GM18873 (cell line): ENCODE data around the gene RAB6B.

ENCODE experiments used
- ATAC-seq: cut with Tn5 transposase; IDR thresholded peaks from one replicate; pipeline ENCODE4 v1.9.1; 2021; ENCODE audit warnings: mild to moderate bottlenecking, moderate library complexity, moderate number of reproducible peaks; ENCODE audit not compliant: unreplicated experiment, low FRiP score

RAB6B gene

DNA sequence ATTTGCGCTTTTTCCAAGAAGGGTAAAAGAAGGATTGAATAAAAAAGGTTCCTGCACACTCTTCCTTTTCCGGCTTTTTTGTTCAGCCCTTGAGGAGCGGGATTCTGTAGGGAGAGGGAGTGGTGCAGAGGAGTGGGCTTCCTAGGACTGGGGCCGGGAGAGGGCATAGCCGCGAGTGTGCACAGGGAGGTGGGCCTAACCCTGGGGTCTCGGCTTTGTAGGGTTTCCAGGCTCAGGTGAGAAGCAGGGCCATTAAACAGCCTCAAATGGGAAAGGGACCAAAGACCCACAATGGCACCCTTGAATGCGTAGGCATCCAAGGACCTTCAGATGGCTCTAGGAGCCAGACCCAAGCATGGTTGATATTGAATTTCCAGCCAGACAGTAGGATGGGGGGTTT is 35.4 kb upstream of the RAB6B start:
- no peak for ATAC-seq

DNA sequence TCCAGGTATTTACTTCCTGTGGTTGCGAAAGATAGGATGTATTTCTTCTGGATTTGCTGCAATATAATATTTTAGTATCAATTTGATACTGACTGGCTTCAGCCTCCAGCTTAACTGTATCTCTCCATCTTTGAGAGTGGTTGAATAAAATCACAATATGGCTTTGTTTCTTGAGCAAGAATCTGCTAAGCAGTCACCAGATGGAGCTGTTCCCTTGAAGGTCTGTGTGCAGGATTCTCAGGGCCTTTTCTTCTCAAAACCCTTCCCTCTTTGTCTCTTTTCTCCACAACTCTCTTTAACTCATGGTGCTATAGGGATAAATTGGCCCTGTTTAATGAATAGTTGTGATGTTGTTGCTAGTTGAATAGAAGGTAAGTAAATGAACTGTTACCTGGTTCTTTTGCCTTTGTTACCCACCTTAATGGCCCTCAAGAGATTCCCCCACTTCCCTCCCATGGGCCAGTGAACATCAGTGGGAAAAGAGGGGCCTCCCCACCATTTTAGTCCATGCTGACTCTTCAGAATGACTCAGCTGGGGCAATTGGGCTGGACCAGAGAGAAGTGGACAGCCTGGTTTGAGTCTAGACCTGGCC is 34.8 kb upstream of the RAB6B start:
- ATAC-seq, result no peak

DNA sequence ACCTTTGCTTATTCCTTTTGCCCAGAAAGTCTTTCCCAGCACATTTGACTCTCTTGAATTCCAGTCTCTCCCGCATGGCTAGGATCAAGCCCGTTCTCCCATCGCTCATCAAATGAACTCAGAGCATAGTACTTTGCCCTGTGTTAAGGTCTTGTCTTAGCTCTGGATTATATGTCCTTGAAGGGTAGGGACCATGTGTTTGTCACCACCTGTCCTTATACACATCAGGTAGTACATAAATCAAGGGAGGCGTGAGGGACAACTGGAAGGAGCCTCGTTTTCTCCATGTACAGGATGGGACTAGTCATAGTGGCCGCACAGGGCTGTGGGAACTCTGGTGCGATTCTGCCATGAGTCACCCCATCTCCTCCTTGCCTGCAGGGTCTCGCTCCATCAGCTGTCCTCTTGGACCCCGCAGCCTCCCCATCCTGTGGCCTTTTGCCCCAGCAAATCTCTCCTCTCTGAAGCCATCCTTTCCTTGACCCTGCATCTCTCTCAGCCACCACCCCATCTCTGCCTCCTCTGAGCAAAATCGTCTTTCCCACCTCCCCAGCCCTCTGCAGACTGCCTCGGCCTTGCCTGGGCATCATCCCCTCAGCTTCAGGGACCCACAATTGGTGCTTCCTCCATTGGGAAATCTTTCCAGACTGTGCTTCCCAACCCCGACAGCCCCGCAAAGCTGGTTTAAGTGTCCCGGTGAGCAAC is 33.4 kb upstream of the RAB6B start:
- no peak for ATAC-seq

DNA sequence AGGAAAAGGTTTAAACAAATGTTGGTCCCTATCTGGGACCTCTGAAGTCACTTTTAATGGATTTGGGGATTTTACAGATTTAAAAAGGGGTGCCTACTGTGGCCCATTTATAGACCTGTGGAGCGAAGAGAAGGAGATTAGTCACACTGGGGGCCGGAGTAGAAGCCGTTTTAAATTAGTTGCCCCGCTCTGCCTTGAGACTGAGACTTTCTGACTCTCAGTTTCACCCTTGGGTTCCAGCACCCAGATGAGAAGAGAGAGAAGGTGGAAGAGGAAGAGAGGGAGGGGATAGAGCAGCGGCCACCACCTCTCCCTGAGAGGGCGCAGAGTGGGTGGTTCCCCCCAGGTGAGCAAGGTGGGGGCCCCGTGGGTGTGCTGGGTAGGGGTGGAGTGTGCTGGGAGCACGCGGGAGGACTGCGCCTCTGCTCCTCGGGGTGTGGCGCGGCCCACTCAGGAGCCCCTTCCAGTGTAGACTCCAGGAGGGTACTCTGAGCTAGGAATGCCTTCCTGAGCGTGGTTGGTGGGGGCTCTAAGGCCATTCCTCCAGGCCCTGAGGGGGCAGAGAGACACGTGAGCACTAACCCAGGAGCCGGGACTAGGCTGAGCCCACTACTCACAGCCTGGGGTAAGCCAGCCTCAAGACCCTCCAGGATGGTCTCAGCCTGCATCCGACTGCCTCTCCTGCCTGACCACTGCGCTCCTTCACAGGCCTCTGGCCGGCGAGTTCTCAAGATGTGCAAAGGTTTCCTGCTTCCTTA is 32.6 kb upstream of the RAB6B start:
- no peak for ATAC-seq

DNA sequence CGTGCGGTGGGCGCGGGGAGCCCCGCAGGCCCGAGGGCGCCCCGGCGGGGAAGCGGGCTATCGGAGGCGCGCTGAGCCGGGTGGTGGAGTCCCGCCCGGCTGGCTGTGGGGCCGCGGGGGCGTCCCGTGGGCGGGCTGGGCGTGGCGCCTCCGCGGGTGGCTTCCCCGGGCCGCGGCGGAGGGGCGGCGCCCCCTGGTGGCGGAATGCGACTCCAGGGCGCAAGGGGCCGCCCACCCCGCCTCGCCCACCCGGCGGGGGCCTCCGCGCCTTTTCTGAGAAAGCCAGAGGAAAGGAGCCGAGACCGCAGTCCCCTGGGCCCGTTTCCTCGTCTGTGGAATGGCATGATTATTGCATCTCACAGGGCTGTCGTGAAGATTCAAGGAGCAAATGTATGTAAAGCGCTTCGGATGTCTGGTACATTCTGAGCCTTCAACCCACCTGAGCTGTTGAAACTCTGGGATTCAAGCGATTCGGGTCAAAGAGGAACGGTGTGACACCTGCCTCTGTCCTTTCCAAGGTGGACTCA is 31.9 kb upstream of the RAB6B start:
- no peak for ATAC-seq

DNA sequence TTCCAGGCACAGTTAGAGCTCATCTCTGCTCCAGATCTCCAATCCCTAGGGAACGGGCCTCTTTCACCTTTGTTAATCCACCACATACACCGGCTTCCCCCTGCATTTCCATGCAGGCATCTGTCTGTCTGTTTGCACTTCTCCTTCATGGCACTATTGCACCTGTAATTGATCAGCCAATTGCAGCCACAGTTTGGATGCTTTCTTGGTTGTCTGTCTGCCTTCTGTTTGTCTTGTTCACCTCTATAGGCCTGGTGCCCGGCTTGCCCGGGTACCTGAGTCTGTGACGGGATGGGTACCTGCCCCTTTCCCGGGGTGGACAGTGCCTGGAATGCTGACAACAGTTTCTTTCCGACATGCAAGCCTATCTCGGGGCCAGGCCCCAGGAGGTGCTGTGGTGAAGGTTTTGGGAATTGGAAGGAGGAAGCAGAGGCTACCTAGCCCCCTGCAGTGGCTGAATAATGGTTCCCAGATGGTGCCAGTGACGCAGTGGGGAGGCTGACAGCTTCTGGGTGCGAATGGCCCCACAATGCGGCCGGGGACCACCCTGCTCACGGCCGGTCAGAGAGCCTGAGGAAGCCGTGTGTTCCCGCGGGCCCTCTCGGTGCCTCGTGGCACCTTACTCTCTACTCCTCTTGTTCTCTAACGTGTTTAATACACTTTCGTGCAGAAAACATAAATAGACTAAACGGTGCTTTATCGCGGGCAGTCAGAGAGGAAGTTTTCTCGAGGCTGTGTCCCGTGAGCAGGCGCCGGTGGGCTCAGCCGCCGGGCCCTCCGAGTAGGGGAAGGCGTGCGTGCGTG is 31.3 kb upstream of the RAB6B start:
- no peak for ATAC-seq

DNA sequence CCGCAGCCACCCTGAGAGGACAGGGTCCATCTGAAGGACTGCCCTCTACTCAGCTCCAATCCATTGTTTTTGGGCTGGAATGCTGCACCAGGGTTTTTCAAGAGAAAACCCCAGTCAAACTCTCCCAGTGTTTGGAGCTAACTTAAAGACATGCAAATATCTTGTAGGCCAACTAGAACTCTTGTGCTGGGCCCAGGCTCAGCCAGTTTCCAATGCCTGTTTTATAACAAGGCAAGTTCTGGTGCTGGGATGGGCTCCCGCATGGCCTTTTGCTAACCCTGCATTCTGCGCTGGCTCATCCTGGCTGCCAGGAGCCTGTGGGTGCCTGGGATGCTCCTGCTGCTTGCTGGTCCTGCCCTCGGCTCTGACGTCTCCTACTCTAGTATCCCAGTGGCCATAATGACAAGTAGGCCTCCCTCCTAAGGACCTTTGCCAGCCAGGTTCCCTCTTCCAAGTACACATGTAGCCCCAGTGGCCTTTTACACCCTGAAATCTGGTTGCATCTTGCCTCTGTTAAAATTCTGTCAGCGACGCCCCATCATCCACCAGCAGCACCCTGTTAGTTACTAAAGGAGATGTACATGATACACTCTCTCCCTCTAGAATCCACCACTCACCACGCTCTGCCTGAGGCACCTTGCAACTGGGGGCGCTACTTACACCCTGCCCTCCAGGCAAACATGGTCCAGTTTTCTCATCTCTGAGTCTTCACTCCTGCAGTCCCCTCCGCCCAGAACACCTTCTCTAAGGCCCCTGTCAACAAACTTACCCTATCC is 30.5 kb upstream of the RAB6B start:
- no peak for ATAC-seq

DNA sequence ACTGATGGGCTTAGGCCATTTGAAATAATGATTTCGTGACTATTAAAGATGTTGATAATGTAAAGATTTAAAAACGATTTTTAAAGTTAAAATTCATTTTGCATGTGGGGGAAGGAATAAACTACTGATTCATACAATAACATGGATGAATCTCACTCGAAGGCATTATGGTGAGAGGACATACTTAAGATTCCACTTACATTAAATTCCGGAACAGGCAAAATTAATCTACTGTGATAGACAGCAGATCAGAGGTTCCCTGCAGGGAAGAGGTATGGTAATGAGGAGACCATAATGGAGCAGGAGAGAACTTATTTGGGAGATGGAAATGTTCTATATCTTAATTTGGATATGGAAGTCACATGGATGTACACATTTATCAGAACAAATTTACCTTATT is 28.4 kb upstream of the RAB6B start:
- ATAC-seq, result no peak

DNA sequence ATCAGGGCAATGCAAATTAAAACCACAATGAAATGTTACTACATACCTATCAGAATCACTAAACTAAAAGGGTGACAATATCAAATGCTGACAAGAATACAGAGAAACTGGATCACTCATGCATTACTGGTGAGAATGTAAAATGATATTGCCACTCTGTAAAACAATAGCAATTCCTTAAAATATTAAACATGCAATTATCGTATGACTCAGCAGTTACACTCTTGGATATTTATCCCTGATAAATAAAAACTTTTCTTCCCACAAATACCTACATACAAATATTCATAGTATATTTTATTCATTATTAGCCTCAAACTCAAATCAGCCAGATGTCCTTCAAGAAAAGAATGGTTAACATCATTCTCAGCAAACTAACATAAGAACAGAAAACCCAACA is 25.9 kb upstream of the RAB6B start:
- ATAC-seq, result no peak

DNA sequence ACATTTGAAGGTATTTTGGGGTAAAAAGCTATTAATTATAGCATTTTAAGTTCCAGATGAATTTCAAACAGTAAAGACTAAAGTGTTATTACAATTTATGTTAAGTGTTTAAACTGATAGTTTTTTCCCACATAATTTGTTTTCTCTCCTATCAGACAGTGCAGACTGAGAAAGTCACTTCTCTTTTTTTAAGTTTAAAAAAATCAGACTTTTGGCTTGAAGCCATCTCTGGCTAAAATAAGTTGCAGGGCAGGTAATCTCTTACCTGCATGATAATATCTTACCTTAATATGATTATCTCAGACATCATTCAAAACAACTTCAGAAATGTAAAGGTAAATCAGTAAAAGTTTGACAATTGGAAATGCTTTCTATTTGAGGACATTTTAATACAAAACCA is 21.5 kb upstream of the RAB6B start:
- no peak for ATAC-seq

DNA sequence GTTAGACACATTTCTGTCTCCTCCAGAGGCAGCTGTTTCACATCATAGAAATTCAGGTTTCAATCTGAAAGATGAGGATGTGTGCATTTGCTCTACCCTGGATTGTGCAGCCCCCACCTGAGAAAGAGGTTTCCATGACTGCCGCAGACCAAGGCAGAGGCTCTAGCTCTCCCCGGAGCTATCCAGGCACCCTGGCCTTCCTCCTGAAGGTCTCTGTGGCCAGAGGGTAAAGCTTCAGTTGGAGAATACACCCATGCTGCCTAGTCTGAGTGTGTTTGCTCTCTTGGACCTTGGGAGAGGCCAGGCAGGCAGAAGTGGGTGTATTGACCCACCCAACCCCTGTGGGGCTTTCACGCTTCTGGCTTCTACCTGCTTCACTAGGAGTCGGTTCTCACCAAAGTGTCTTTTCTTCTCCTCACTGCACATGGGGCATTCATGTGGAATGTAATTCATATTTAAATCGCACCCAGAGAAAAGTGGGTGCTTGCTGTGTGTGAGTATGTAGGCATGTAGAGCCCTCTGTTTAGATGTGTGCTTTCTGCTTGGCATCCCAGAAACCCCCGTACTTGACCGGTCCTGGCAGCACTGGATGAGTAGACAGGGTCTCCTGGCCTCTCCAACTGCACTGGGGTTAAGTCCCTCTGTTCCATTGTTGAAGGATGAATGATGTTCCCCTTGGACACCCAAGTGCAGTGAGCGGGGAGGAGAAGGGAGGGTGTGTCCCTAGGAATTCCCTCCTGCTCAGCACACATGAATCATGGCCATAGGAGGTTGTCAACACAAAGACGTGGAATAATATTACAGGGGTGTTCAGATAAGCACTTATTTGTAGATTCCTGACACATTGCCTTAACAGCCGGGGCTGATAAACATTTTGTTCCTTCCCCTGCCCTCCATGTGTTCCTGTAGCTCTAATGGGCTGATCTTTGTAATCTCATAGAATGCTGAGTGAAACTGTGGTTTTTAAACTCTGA is 20.3 kb upstream of the RAB6B start:
- ATAC-seq, result no peak

DNA sequence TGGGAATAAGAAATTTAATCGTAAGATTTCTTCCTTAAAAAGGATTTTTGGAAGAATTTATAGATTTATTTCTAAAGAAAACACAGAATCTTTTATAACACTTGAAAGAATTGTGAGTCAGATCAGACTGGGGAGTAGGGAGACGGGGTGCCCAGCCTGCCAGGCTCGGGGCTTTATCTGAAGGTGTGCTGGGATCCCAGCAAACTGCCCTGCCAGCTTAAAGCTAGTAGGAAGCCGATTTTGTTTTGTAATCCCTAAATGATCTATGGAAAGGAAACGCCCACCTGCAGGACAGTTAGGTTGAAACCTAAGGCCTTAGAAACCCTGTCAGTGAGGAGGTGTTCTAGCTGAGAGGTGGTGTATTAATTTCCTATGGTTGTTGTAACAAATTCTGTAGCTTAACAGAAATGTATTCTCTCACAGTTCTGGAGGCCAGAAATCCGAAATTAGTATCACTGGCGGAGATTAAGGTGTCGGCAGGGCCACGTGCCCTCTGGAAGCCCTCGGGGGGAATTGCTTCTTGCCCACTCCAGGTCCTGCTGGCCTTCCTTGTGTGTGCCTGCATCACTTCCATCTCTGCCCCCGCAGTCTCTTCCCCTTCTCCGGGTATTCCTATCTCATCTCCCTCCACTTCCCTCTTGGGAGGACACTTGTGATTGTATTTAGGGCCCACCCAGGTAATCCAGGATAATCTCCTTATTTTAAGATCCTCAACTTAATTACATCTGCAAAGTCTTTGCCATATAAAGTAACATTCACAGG is 19.3 kb upstream of the RAB6B start:
- no peak for ATAC-seq

DNA sequence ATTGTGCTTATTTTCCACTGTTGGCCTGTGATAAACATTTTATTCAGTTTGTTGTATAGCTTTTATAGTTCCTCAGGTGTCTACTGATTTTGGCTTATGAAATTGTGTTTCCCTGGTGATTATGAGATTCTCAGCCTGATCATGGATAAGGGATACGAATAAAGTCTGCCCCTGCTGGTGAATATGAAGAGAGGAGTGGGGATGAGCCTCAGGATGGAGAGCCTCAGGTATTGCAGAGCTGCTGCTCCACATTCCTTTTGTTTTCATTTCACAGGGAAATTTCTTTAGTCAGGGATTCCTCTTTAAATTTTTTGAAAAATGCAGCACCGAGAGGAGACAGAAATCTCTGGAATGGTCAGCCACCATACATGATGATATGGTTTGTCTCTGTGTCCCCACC is 14.7 kb upstream of the RAB6B start:
- ATAC-seq, result no peak

DNA sequence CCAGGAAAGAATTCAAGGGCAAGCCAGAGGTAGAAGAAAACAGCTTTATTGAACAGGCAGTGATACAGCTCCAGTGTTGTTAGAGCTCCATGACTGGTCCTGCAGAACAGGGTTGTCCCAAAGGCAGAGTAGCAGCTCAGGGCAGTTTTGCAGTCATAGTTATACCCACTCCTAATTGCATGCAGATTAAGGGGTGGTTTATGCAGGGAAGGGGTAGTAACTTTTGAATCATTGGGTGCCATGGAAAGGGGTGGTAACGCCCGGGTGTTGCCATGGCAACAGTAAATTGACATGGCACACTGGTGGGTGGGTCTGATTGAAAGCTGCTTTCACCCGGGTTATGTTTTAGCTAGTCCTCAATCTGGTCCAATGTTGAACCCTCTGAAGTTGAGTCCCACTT is 9.7 kb upstream of the RAB6B start:
- ATAC-seq, result no peak

DNA sequence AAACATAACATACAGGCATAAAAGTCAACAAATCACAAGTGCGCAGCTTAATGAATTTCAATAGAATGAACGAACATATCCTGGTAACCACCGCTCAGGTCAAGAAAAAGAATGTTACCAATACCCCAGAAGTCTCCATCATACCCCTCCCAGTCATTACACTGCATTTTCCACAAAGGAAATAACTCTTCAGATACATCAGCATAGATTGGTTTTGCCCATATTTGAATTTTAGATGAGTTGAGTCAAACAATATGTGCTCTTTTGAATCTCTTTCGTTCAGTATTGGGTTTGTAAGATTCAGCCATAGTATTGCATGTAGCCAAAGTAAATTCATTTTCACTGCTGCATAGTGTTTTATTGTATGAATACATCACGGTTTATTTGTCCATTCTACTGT is 6.2 kb upstream of the RAB6B start:
- no peak for ATAC-seq

DNA sequence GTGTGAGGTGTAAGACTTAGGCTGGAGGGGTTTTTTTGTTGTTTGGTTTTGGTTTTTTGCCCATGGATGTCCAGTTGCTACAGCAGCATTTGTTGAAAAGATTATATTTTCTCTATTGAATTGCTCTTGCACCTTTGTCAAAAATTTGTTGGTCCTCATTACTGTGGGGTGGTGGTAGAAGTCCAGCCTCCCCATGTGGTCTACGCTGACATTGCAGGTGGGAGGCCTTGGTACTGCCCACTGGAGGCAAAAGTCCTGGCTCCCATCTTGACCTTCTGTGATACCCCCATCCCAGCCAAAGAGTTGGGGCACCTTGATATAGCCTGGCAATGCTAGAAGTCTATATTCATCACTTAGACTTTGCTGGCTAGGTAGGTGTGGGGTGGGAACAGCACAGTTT is 5.4 kb upstream of the RAB6B start:
- ATAC-seq, result no peak

DNA sequence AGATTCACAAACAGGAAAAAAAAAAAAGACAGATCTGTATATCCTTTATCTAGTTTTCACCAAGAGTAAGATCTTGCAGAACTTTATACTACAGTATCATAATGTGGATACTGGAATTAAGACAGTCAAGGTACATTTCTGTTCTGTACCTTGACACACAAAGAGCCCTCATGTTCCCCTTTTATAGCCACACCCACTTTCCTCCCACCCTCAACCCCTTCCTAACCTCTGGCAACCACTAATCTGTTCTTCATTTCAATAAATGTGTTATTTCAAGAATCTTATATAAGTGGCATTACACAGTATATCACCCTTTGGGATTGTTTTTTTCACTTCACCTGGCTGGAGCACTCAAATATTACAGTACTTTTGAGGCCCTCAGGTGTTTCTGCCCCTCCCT is 3.6 kb upstream of the RAB6B start:
- ATAC-seq, result no peak

DNA sequence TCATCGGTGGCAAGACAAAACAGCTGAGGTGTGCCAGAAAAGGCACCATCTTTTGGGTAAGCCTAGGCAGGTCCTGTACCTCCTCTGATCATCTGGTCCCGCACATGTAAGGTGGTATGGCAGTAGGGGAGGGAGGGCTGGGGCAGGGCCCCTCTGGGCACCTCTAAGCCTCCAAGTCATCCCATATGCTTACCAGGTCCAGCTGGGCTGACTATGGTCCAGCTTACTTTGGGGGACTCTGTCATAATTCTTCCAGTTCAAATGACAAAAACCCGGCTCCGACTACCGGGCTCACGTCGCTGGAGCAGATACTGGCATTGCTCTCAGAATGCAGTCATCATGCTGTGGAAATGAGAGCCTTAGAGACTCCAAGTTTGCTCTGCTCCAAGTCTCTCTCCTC is 1.9 kb upstream of the RAB6B start:
- no peak for ATAC-seq
